ENCODE measurements around the gene HBZ.

GRCh38 chr16:152141-153128, at the start of gene HBZ:
- TF ChIP-seq POLR2A (IDR thresholded peaks at IDR 0.05) (no peak), CTCF (IDR thresholded peaks at IDR 0.05) (no peak)

Measured in breast epithelium (tissue), 3 donors.